GM12865 (cell line): ENCODE measurements around the gene HSH2D.

Experiments
- DNase-seq: peaks from one replicate; pipeline ENCODE4 v3.0.0; 2010; ENCODE audit warnings: low read depth
- H3K4me3 ChIP-seq: 2 replicates; pipeline ENCODE4 v1.5.1; 2011; ENCODE audit warnings: mild to moderate bottlenecking, low read depth, low read length, control low read depth
- CTCF ChIP-seq: IDR thresholded peaks from 2 replicates; pipeline ENCODE4 v1.5.1; 2011; ENCODE audit warnings: low read length, control low read depth, low read depth, inconsistent platforms; ENCODE audit not compliant: insufficient read depth; ENCODE audit errors: missing control alignments

Gene HSH2D

GRCh38 chr19:16206046-16206605 lies 62.6 kb downstream of the HSH2D start:
- H3K4me3 ChIP-seq = no peak overlapping the region
- no peak for DNase-seq
- no peak for TF ChIP-seq CTCF

GRCh38 chr19:16206637-16207036 lies 63.2 kb downstream of the HSH2D start:
- no peak for TF ChIP-seq CTCF
- no peak for DNase-seq
- no peak overlapping the region for H3K4me3 ChIP-seq

- no peak overlapping the region for H3K4me3 ChIP-seq
- peak; percentile 0 for DNase-seq
- no peak for TF ChIP-seq CTCF
Observed at GRCh38 chr19:16207063-16207462, 63.6 kb downstream of the HSH2D start.

GRCh38 chr19:16207490-16208025 lies 64.1 kb downstream of the HSH2D start:
- DNase-seq = peak; percentile 0
- no peak for TF ChIP-seq CTCF
- H3K4me3 ChIP-seq = no peak overlapping the region
